ENCODE measurements around the gene PXMP2. TPM values are rescaled to one million over a fixed set of nuclear protein-coding genes. Genes with fewer than 3 reads are reported as not detected.

Gene PXMP2
- total RNA-seq, 8 experiments from 2014 or later: 11.5 to 38.0 (median 19.7) TPM

Other genes starting within 250 kb of the PXMP2 start
- 10 to 100 TPM in 6 of 8 experiments, 1 to 10 TPM in 2; 7.1 to 31.6 (median 11.1) TPM for gene FBRSL1, start 197.4 kb upstream of the PXMP2 start, total RNA-seq
- gene LRCOL1, start 77.0 kb upstream of the PXMP2 start, total RNA-seq: 1 to 10 TPM in 1 of 8 experiments, under 1 TPM in 3, not detected in 4; 0.16 to 1.0 (median 0.45) TPM
- under 1 TPM in 4 of 8 experiments, not detected in 4; 0.13 to 0.62 (median 0.17) TPM for gene P2RX2, start 68.8 kb upstream of the PXMP2 start, total RNA-seq
- 10 to 100 TPM in 4 of 8 experiments, 1 to 10 TPM in 4; 4.6 to 80.2 (median 12.4) TPM for gene POLE, start 245 bp upstream of the PXMP2 start, total RNA-seq
- gene PGAM5, start 23.3 kb downstream of the PXMP2 start, total RNA-seq: 10 to 100 TPM; 19.8 to 50.5 (median 25.5) TPM
- gene ANKLE2, start 74.2 kb downstream of the PXMP2 start, total RNA-seq: 10 to 100 TPM; 22.6 to 78.8 (median 36.8) TPM
- gene GOLGA3, start 141.3 kb downstream of the PXMP2 start, total RNA-seq: 10 to 100 TPM; 41.1 to 75.1 (median 48.6) TPM
- 10 to 100 TPM; 22.1 to 69.6 (median 24.8) TPM for gene CHFR, start 200.0 kb downstream of the PXMP2 start, total RNA-seq

All from motor neuron (in vitro differentiated cells).